ENCODE data around the gene MAGEC1.

MAGEC1 gene

DNA sequence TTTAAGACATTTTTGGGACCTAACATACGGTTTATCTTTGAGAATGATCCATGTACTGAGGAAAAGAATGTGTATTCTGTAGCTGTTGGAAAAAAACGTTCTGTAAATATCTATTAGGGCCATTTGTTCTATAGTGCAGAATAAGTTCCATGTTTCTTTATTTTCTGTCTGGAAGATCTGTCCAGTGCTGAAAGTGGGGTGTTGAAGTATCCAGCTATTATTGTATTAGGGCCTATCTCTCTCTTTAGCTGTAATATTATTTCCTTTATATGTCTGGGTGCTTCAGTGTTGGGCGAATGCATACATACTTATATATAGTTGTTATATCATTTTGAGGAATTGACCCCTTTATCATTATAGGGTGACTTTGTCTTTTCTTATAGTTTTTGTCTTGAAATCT, 24.7 kb downstream of the MAGEC1 start:
- no peak overlapping the region for H2AFZ ChIP-seq (ENCODE audit: low read length)
- H3K9me3 ChIP-seq (ENCODE audit: insufficient read depth, low read depth, low read length) = no peaks in the 10 kb centered on the region
- no peak overlapping the region for H3K4me3 ChIP-seq (ENCODE audit: low read length, poor library complexity, severe bottlenecking)
- no peaks in the 10 kb centered on the region for H4K20me1 ChIP-seq (ENCODE audit: insufficient read depth, low read length, poor library complexity, severe bottlenecking)
- no peak overlapping the region for H3K4me2 ChIP-seq (ENCODE audit: low read depth, low read length, poor library complexity, severe bottlenecking)
- H3K4me1 ChIP-seq (ENCODE audit: insufficient read depth, low read length, poor library complexity, severe bottlenecking) = no peaks in the 10 kb centered on the region
- H3K79me2 ChIP-seq (ENCODE audit: insufficient read depth, low read length) = no peaks in the 10 kb centered on the region
- no peaks in the 10 kb centered on the region for H3F3A ChIP-seq (ENCODE audit: low read depth)
- TF ChIP-seq, protein P1, sequence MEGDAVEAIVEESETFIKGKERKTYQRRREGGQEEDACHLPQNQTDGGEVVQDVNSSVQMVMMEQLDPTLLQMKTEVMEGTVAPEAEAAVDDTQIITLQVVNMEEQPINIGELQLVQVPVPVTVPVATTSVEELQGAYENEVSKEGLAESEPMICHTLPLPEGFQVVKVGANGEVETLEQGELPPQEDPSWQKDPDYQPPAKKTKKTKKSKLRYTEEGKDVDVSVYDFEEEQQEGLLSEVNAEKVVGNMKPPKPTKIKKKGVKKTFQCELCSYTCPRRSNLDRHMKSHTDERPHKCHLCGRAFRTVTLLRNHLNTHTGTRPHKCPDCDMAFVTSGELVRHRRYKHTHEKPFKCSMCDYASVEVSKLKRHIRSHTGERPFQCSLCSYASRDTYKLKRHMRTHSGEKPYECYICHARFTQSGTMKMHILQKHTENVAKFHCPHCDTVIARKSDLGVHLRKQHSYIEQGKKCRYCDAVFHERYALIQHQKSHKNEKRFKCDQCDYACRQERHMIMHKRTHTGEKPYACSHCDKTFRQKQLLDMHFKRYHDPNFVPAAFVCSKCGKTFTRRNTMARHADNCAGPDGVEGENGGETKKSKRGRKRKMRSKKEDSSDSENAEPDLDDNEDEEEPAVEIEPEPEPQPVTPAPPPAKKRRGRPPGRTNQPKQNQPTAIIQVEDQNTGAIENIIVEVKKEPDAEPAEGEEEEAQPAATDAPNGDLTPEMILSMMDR (conservative IDR thresholded peaks at IDR 0.05; ENCODE audit: low read length) = no peak
- TF ChIP-seq EZH2phosphoT487 (IDR thresholded peaks at IDR 0.05; ENCODE audit: borderline replicate concordance) = no peak
- no peaks in the 10 kb centered on the region for H3K9me2 ChIP-seq (replicated peaks; ENCODE audit: low read depth, low read length)
- H3K27me3 ChIP-seq (ENCODE audit: insufficient read depth, low read length, poor library complexity, severe bottlenecking) = no peaks in the 10 kb centered on the region
- no peaks in the 10 kb centered on the region for H3K36me3 ChIP-seq (ENCODE audit: insufficient read depth, low read length)
- H3K9ac ChIP-seq (ENCODE audit: low read depth, low read length, poor library complexity, severe bottlenecking) = no peak overlapping the region

DNA sequence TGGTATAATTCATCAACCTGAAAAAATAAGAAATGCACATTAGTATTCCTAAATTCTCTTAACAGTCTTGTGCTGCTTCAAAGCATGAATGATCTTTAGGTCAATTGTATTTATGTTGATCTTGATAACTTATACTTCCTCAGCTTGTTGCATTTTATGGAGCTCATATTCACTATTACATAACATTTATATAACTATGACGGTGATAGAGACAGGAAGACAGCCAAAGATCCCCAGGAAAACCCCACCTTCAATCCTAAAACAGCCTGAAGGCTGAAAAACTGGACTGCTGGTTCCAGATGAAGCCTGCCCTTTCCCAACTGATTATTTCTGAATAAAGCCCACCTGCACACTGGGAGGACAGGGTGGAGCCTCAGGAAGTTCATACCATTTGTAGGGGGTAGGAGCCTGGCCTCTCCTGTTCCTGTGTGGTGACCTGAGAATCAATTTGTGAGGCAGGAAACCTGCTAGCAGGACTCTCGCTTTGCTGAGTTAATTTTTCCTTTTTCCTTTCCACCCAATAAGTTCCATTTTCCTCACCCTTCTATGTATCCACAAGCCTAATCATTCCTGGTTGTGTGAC, 30.5 kb downstream of the MAGEC1 start:
- Histone ChIP-seq H2AFZ (ENCODE audit: low read length) (no peak overlapping the region), H3K36me3 (ENCODE audit: insufficient read depth, low read length) (no peaks in the 10 kb centered on the region), H3K4me2 (ENCODE audit: low read depth, low read length, poor library complexity, severe bottlenecking) (no peak overlapping the region), H3K9ac (ENCODE audit: low read depth, low read length, poor library complexity, severe bottlenecking) (no peak overlapping the region), H3K9me2 (replicated peaks; ENCODE audit: low read depth, low read length) (no peaks in the 10 kb centered on the region), H4K20me1 (ENCODE audit: insufficient read depth, low read length, poor library complexity, severe bottlenecking) (no peaks in the 10 kb centered on the region), H3K9me3 (ENCODE audit: insufficient read depth, low read depth, low read length) (no peaks in the 10 kb centered on the region), H3K79me2 (ENCODE audit: insufficient read depth, low read length) (no peaks in the 10 kb centered on the region), H3K27me3 (ENCODE audit: insufficient read depth, low read length, poor library complexity, severe bottlenecking) (no peaks in the 10 kb centered on the region), H3F3A (ENCODE audit: low read depth) (no peaks in the 10 kb centered on the region), H3K4me3 (ENCODE audit: low read length, poor library complexity, severe bottlenecking) (no peak overlapping the region), H3K4me1 (ENCODE audit: insufficient read depth, low read length, poor library complexity, severe bottlenecking) (no peaks in the 10 kb centered on the region)
- no peak for TF ChIP-seq EZH2phosphoT487 (IDR thresholded peaks at IDR 0.05; ENCODE audit: borderline replicate concordance)
- TF ChIP-seq, protein P1 (conservative IDR thresholded peaks at IDR 0.05; ENCODE audit: low read length) = no peak

DNA sequence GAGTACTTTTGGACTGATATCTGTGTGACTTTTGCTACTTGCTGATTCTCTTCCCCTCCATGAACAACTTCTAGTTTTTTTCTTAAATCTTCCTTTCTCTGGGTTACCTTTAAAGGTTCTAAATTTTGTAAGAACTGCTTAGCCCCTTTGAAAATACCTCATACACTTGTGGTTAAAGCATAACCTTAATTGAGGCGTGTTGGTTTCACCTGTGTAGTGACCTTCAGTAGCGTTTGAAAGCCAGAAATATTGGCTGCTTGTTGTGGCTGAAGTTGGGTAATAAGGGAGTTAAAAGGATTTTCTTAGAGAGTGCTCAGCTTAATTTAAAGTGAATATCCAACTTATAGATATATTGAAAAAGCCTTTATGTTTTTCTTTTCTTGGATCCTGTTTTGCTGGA, 32.0 kb downstream of the MAGEC1 start:
- H3K27me3 ChIP-seq (ENCODE audit: insufficient read depth, low read length, poor library complexity, severe bottlenecking) = no peaks in the 10 kb centered on the region
- no peak overlapping the region for H3K9ac ChIP-seq (ENCODE audit: low read depth, low read length, poor library complexity, severe bottlenecking)
- no peak overlapping the region for H3K4me2 ChIP-seq (ENCODE audit: low read depth, low read length, poor library complexity, severe bottlenecking)
- H2AFZ ChIP-seq (ENCODE audit: low read length) = no peak overlapping the region
- no peaks in the 10 kb centered on the region for H3F3A ChIP-seq (ENCODE audit: low read depth)
- TF ChIP-seq, protein P1 (conservative IDR thresholded peaks at IDR 0.05; ENCODE audit: low read length) = no peak
- no peak for TF ChIP-seq EZH2phosphoT487 (IDR thresholded peaks at IDR 0.05; ENCODE audit: borderline replicate concordance)
- no peaks in the 10 kb centered on the region for H4K20me1 ChIP-seq (ENCODE audit: insufficient read depth, low read length, poor library complexity, severe bottlenecking)
- H3K36me3 ChIP-seq (ENCODE audit: insufficient read depth, low read length) = no peaks in the 10 kb centered on the region
- H3K4me1 ChIP-seq (ENCODE audit: insufficient read depth, low read length, poor library complexity, severe bottlenecking) = no peaks in the 10 kb centered on the region
- H3K9me2 ChIP-seq (replicated peaks; ENCODE audit: low read depth, low read length) = no peaks in the 10 kb centered on the region
- no peaks in the 10 kb centered on the region for H3K9me3 ChIP-seq (ENCODE audit: insufficient read depth, low read depth, low read length)
- no peak overlapping the region for H3K4me3 ChIP-seq (ENCODE audit: low read length, poor library complexity, severe bottlenecking)
- H3K79me2 ChIP-seq (ENCODE audit: insufficient read depth, low read length) = no peaks in the 10 kb centered on the region
